GM11168 (cell line): ENCODE data around the gene PDE4DIP.
"Not testable (repeated sequence)": the region's sequence is repeated elsewhere in the genome, so short reads cannot be mapped to it uniquely, and the experiment has no call there.

Experiments
- in situ Hi-C: fragments of 300-500 bp; cut with MboI; formaldehyde crosslinking; loops from one replicate; pipeline ENCODE4 v1.12.0; 2022; ENCODE audit warnings: low sequenced_read_pairs; ENCODE audit not compliant: unreplicated experiment

The PDE4DIP gene

DNA sequence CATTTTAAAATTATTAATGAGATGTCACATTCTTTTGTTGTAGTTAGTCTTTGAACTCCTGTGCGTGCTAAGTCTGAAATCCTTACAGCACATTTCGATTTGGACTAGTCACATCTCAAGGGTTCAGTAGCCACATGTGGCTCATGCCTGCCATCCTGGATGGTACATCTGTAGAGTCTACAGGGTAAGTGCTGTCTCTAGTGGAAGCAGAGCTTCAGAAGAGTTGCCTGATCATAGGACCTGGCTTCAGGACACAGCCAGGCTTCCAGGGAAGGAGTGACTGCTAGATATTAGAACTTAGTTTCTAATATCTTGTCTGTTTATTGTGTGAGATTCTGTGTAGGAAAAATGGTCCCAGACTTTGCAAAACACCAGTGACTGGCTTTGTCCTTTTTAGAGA, 72.0 kb downstream of the PDE4DIP start:
- in situ Hi-C loops = loop anchor here (25.0 kb wide), 1 partner anchor 296 kb away; no protein-coding TSS in a partner anchor

DNA sequence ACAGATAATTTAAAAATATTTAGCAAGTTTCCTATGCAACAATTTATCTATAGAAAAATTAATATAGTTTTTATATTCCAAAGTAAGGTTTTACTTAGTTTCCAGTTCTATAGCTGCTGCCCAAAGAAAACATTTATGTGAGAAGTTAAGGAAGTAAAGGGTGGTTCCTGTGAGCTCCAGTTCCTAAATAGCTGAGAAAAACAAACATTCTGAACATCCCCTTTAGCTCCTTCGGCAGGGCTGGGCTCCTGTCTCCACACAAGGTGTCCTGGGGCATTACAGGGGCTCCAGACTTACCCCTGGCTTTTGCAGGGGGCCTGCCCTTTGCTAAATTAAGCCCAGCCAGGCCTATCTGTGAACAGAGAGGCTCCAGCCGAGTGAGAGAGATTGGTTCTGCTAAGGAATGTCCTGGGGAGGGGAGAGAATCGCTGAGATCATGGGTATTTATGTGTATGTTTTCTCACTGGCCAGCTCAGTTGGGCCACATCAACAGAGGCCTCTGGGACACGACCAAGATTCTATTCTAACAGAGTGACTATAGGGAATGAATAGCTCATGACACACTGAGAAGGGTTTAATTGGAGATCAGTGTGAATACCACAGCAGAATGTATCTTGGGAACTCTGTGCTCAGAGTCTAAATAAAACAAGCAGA, 72.6 kb downstream of the PDE4DIP start:
- in situ Hi-C loops = loop anchor here (25.0 kb wide), 1 partner anchor 295 kb away; no protein-coding TSS in a partner anchor

DNA sequence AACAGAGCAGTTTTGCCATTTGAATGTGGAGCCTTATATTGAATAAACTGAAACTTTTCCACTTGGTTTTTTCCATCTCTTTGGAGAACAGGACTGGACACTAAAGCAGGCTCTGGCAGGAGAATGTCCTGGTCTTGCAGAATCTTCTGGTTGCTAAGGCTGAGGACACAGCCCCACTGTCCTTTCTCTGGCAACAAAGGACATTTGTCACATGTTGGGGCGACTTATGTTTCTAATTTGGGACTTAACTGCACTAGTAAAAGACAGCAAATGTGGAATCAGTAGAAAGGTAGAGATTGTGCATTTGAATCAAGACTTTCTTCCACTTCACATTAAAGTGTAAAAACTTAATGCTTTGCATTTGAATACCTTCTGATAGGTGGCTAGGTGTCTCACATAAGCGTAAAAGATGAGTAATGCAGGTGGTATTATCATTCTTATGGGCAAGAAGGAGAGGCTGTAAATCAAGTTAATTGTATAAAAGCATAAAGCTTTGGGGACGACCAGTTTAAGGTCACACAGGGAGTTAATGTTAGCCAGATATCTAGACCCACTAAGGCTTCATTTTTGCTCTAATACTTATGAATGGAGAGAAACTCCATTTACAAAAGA, 74.7 kb downstream of the PDE4DIP start:
- in situ Hi-C loops = loop anchor here (25.0 kb wide), 1 partner anchor 293 kb away; no protein-coding TSS in a partner anchor

DNA sequence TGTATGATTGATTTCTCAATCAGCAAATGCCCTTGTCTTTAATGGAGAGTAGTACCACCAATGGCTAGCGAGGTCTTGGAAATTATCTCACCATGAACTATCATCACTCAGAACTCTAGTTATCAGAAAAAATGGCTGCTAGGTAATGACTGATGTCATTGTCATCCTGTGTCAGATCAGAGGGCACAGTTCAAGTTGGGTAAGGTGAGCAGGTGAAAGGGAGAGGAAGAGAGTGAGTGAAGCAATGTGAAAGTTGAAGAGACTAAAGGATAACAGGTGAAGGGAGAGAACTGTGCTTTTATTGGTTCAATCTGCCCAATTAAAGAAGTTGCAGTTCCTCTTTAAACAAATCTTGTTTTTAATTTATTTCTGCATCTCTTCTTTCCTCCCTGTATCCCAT, 76.8 kb downstream of the PDE4DIP start:
- in situ Hi-C loops = loop anchor here (25.0 kb wide), 1 partner anchor 291 kb away; no protein-coding TSS in a partner anchor

DNA sequence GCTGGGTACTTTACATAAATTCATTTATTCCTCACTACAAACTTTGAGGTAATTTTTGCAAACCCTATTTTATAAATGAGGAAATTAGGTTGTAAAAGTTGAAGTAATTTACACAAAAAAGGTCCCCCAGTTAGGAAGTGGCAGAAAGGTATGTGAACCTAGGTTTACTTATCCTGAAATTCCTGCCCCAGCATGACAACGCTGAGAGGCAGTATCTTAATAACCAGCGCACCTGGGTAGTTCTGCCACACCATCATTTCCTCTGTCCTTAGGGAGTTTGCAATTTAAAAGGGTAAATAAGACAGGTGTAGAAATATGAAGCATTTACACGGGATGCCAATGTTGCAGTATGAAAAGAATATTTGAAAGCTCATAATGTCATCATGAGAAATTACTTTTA, 79.6 kb downstream of the PDE4DIP start:
- in situ Hi-C loops = loop anchor here (25.0 kb wide), 1 partner anchor 289 kb away; no protein-coding TSS in a partner anchor

DNA sequence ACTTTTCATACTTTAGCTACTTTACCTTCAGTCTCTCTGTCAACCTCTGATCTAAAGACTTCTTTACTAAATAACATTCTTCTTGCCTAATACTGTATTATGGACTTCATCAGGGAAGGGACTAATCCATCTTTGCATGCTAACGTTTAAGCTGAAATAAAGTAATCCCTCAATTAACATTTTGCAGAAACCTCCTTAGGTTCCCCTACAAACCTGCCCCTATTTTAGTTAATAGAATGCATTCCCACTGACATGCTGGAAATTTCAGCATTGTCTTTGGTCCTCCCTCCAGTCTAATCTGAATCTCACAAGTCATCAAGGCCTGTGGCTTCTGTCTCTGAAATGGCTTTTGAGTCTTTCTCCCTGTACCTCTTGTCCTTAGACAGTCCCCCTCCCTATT, 83.4 kb downstream of the PDE4DIP start:
- in situ Hi-C loops = not testable (repeated sequence)

DNA sequence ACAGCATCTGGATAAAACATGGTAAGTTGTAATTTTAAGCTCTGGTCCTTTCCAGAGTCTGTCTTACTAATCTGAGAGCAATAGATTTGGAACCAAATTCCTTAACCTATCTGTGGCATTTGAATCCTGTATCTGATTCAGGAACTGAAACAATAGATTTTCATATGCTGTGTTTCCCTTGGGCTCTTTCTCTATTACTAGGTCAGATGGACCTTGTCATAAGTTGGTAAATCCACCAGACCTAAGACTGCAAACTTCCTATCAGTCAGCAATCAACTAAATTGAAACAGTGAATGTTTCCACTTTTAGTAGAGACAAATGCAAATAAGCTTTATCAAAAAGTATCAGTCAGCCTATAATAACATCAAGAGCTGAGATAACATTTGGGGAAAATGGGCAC, 85.0 kb downstream of the PDE4DIP start:
- in situ Hi-C loops = not testable (repeated sequence)

DNA sequence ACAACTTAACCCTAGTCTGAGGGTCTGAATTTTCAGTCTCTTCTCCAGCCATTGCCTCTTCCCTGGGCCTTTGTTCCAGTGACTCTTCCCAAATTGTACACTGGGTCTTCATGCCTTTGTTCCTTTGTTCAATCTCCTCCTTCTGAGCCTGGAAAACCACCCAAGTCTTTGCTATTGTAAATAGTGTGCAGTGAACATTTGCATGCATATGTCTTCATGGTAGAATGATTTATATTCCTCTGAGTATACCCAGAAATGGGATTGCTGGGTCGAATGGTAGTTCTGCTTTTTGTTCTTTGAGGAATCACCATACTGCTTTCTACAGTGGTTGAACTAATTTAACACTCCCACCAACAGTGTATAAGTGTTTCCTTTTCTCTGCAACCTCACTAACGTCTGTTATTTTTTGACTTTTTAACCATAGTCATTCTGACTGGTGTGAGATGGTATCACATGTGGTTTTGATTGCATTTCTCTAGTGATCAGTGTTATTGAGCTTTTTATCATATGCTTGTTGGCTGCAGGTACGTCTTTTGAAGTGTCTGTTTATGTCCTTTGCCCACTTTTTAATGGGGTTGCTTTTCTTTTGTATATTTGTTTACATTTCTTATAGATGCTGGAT, 91.3 kb downstream of the PDE4DIP start:
- in situ Hi-C loops = not testable (repeated sequence)

DNA sequence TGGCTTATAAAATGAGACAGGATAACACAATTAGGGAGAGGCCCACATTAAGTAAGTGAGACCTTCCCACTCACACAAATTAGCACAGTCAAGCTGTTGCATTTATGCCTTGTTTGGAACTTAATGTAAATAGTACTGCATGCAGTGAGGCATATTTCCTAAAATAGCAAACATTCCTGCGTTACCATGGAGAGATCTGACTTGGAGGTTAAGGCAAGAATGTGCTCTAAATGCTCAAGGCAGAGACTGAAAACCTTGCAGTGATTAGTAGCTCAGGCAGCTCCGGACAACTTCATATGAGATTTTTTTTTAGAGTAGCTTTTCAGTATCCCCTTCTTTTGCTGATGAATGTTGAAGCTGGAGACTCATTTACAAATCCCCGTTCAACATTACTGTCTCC, 98.7 kb downstream of the PDE4DIP start:
- in situ Hi-C loops = not testable (repeated sequence)

DNA sequence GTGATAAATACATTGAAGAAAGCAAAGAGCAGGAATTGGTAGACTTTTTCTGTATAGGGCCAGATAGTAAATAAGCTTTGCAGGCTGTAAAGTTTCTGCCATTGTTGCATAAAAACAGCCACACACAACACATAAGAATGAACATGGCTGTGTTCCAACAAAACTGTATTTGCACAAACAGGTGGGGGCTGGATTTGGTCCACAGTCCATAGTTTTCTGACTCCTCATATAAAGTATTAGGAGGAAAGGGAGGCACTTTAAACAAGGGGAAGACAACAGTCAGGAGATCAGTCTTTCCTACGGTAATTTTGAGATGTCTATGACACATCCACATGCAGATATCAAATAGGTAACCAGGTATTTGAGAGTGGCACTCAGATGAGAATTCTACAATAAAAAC, 100.9 kb downstream of the PDE4DIP start:
- in situ Hi-C loops = not testable (repeated sequence)

DNA sequence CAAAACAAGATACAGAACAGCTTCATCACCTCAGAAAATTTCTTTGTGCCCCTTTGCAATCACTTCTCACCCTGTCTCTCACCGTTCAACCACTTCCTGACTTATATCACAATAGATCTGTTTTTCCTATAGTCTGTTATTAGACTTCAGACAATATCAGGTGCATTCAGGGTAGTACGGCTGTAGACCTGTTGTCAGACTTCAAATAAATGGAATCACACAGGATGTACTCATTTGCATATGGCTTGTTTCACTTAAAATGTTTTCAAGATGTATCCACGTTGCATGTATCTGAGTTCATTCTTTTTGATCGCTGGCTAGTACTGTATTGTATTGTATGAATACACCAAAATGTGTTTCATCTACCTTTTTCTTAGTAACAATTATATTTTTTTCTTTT, 104.5 kb downstream of the PDE4DIP start:
- in situ Hi-C loops = not testable (repeated sequence)

DNA sequence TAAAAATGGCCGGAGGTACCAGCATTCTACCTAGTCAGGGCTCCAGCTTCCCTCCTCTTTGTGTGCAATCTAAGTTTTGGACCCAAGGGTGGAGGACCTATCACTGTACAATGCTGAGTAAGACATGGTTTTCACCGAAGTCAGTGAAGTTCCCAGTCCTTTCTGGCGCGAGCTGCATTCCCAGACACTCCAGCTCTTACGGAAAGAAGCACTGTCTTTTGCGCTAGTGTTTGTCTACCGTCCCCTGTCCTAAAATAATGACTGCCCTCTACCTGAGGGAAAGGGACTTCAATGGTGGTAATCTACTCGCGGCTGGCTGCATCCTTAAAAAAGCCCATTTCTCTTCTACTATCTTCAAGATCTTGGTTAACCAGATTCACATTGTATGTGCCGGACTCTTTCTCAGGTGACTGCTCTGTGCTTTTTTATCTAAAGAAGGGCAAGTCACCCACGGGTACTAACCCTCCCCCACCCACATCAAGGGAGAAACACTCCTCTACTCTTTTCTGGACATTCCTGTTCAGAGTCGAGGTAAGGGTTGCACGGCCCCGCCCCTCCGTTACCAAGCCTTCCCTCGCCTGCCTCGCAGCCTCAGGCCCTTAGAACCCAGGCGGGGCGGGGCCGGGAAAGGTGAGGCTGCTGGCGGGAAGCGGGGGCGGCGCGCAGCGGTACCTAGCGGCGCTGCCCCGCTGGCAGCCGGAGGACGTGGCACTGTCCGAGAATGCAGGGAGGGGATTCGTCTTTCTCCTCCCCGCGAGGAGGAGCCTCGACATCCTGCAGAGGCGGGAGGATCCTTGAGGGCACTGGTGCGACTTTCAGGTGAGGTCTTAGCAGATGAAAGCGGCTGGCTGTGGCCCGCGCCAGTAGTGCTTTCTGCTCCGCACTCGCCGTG, 107.4 kb downstream of the PDE4DIP start:
- in situ Hi-C loops = not testable (repeated sequence)

DNA sequence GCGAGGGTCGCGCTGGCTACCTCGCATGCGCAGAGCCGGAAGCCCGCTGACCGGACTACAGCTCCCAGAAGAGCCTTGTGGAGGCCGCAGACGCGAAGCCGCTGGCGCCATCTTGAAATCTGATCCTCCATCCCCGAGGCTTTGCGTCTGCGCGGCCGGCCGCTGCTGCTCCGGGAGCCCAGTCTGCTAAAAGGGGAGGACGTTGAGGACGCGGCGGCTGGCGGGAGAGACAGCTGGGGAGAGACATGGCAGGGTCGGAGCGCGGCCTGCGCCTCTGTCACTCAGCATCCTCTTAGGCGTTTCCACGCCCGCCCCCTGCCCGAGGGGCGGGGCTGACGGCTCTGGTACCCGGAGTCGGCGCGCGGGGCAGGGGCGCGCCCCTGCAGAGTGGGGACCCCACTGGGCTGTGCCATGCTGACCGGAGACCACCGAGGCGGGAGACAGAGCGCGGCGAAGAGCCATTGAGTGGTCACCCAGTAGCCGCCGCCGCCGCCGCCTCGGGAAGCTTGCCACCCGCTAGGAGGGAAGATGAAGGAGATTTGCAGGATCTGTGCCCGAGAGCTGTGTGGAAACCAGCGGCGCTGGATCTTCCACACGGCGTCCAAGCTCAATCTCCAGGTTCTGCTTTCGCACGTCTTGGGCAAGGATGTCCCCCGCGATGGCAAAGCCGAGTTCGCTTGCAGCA, 108.2 kb downstream of the PDE4DIP start:
- in situ Hi-C loops = not testable (repeated sequence)

DNA sequence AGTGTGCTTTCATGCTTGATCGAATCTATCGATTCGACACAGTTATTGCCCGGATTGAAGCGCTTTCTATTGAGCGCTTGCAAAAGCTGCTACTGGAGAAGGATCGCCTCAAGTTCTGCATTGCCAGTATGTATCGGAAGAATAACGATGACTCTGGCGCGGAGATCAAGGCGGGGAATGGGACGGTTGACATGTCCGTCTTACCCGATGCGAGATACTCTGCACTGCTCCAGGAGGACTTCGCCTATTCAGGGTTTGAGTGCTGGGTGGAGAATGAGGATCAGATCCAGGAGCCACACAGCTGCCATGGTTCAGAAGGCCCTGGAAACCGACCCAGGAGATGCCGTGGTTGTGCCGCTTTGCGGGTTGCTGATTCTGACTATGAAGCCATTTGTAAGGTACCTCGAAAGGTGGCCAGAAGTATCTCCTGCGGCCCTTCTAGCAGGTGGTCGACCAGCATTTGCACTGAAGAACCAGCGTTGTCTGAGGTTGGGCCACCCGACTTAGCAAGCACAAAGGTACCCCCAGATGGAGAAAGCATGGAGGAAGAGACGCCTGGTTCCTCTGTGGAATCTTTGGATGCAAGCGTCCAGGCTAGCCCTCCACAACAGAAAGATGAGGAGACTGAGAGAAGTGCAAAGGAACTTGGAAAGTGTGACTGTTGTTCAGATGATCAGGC, 108.8 kb downstream of the PDE4DIP start:
- in situ Hi-C loops = not testable (repeated sequence)

DNA sequence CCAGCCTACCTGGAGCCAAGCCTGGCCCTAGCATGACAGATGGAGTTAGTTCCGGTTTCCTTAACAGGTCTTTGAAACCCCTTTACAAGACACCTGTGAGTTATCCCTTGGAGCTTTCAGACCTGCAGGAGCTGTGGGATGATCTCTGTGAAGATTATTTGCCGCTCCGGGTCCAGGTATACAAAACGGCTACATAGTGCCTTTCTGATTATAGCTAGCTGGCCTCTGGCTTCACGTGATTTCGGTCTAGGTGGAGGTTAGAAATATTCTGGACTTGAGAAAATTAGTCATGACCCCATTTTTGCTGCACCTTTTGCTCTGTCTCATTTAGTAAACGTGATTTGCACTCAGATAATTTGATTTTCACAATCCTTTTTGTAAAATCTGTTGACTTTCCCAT, 109.5 kb downstream of the PDE4DIP start:
- in situ Hi-C loops = not testable (repeated sequence)

DNA sequence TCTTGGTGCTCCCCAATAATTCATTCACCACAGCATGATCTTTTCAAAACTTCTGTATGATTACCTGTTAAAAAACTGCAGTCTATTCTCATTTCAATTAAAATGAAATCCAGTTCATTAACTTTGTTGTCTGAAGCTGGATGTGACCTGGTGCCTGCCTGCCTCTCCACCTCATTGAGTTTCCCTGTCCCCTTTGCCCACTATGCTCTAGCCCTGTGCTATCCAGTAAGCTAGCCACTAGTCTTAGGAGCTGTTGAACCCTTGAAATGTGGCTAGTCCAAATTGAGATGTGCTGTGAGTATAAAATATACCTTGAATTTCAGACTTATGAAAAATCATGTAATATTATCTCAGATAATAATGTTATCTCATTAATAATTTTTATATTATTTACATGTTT, 114.1 kb downstream of the PDE4DIP start:
- in situ Hi-C loops = not testable (repeated sequence)

DNA sequence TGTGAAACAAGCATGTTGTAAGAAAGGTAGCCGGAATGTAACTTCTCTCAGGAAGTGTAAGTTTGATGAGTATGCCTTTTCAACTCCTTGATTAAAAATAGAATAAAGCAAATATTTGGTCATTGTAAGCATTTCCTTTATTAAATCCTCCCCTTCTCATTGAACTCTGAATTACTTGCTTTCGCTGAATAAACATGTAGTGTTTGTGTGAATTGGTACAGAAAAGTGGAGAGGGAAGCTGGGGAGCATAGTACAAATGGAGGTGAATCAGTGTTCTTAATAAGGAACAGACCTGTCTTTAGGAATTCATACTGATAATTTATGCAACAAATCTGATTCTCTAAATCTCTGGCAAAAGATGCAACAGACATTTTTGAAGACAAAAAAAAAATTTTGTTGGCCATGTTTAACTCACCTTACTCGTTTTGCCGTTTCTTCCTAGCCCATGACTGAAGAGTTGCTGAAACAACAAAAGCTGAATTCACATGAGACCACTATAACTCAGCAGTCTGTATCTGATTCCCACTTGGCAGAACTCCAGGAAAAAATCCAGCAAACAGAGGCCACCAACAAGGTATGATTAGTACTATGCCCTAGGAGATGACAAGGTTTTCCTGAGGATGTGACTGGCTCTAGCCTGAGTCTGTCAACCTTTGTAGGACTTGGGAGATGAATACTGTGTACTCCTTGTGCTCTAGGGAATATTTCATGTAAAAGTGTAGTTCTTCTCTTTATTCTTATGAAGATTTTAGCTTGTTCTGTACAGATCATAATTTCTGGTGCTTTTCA, 116.2 kb downstream of the PDE4DIP start:
- in situ Hi-C loops = not testable (repeated sequence)

DNA sequence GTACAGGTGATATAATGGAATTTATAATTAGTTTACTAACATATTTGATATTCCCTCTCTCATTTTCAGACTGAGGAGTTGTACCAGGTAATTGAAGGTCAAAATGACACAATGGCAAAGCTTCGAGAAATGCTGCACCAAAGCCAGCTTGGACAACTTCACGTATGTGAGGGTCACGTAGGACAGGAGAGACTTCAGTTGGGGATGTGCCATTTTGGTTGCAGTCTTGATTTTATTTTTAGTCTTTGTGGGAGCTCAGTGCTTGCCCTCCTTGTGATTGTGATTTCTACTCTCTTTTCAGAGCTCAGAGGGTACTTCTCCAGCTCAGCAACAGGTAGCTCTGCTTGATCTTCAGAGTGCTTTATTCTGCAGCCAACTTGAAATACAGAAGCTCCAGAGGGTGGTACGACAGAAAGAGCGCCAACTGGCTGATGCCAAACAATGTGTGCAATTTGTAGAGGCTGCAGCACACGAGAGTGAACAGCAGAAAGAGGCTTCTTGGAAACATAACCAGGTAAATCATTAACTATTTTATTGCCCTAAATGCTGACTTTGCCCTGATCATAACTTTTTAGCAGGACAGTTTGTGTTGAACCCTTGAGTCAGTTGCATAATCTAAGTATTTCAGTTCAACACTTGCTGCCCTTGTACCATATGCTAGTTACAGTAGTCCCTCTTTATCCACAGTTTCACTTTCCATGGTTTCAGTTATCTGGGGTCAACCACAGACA, 118.1 kb downstream of the PDE4DIP start:
- in situ Hi-C loops = not testable (repeated sequence)
